ENCODE results near the gene SLC17A8.

- no peak for TF ChIP-seq POLR2AphosphoS5 (IDR thresholded peaks at IDR 0.05; ENCODE audit: low read depth, low read length)
- TF ChIP-seq CTCF (IDR thresholded peaks at IDR 0.05) = no peak
- TF ChIP-seq SIN3A (IDR thresholded peaks at IDR 0.05; ENCODE audit: borderline replicate concordance, insufficient read depth, low read depth, low read length) = no peak
- no peak for TF ChIP-seq TCF7L2 (IDR thresholded peaks at IDR 0.05; ENCODE audit: low read depth, low read length)
- TF ChIP-seq, protein P1, sequence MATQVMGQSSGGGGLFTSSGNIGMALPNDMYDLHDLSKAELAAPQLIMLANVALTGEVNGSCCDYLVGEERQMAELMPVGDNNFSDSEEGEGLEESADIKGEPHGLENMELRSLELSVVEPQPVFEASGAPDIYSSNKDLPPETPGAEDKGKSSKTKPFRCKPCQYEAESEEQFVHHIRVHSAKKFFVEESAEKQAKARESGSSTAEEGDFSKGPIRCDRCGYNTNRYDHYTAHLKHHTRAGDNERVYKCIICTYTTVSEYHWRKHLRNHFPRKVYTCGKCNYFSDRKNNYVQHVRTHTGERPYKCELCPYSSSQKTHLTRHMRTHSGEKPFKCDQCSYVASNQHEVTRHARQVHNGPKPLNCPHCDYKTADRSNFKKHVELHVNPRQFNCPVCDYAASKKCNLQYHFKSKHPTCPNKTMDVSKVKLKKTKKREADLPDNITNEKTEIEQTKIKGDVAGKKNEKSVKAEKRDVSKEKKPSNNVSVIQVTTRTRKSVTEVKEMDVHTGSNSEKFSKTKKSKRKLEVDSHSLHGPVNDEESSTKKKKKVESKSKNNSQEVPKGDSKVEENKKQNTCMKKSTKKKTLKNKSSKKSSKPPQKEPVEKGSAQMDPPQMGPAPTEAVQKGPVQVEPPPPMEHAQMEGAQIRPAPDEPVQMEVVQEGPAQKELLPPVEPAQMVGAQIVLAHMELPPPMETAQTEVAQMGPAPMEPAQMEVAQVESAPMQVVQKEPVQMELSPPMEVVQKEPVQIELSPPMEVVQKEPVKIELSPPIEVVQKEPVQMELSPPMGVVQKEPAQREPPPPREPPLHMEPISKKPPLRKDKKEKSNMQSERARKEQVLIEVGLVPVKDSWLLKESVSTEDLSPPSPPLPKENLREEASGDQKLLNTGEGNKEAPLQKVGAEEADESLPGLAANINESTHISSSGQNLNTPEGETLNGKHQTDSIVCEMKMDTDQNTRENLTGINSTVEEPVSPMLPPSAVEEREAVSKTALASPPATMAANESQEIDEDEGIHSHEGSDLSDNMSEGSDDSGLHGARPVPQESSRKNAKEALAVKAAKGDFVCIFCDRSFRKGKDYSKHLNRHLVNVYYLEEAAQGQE (IDR thresholded peaks at IDR 0.05; ENCODE audit: insufficient read depth in 1 of 2, low read depth in 2 of 2, low read length in 1 of 2) = no peak
Observed at GRCh38 chr12:100311317-100311716, 45.6 kb upstream of the SLC17A8 start.
